Bronchial epithelial cell (primary cell): ENCODE data around the gene CELSR1. TPM values are rescaled to one million over a fixed set of nuclear protein-coding genes. Genes with fewer than 3 reads are reported as not detected.

ENCODE experiments used
- DNase-seq: peaks from one replicate; pipeline ENCODE4 v3.0.0-alpha.2; 2010; ENCODE audit warnings: low read depth
- FAIRE-seq: peaks from 2 replicates; lab custom pipeline; 2011; peaks lifted over from hg19 to GRCh38; lab: Jason Lieb, UNC
- H3K27me3 ChIP-seq: 2 replicates; pipeline ENCODE4 v1.5.1; 2011; ENCODE audit warnings: low read length; ENCODE audit not compliant: control insufficient read depth, insufficient read depth
- H3K36me3 ChIP-seq: 2 replicates; pipeline ENCODE4 v1.5.1; 2011; ENCODE audit warnings: low read length; ENCODE audit not compliant: control insufficient read depth, insufficient read depth
- H3K4me3 ChIP-seq: 2 replicates; pipeline ENCODE4 v1.5.1; 2011; ENCODE audit warnings: mild to moderate bottlenecking, low read depth, low read length, control low read depth
- CTCF ChIP-seq: IDR thresholded peaks from 2 replicates; pipeline ENCODE4 v1.5.1; 2011; ENCODE audit warnings: mild to moderate bottlenecking, moderate library complexity, low read length, control low read depth, inconsistent platforms; ENCODE audit not compliant: insufficient read depth, severe bottlenecking
- total RNA-seq: library from RNA; depleted of rRNA; stranded (reverse); fragments of >200 nt; gene quantifications from 2 replicates; pipeline ENCODE4 v1.2.1, GENCODE V29; 2014

The CELSR1 gene
- total RNA-seq, 1 donor from 2014 or later: 39.0 TPM

DNA sequence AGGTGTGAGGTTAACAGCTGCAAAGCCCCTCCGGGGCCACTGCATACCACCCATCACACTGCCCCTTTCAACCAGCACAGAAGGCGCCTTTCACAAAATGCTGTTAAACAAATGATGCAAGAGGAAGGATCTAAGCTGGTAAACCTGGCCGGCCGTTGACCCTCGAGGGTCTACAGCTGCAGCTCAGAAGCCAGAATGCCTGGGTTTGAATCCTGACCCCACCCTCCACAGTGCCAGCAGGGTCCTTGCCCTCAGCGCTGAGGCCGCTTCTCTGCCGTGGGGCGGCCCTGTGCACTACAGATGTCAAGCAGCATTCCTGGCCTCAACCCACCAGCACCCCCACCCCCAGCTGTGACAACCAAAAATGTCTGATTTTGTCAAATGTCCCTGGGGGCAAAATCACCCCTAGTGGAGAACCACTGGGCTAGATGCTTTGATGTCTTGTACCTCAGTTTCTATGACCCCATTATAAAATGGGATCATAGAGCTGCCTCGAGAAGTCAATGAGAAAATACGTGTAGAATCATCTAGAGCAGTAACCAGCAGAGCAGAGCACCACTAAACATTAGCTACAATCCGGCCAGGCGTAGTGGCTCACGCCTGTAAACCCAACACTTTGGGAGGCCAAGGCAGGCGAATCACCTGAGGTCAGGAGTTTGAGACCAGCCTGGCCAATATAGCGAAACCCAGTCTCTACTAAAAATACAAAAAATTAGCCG, 77.9 kb downstream of the CELSR1 start:
- Histone ChIP-seq H3K36me3 (peaks cover 40% of the 10 kb centered on the region), H3K4me3 (no peak overlapping the region), H3K27me3 (no peaks in the 10 kb centered on the region)
- TF ChIP-seq CTCF: no peak
- DNase-seq: no peak
- no peak for FAIRE-seq

GRCh38 chr22:46458525-46458924, 78.9 kb downstream of the CELSR1 start:
- no peaks in the 10 kb centered on the region for H3K27me3 ChIP-seq
- FAIRE-seq (no peak), DNase-seq (no peak)
- H3K36me3 ChIP-seq: peaks cover 31% of the 10 kb centered on the region
- no peak for TF ChIP-seq CTCF
- no peak overlapping the region for H3K4me3 ChIP-seq

- H3K27me3 ChIP-seq: no peaks in the 10 kb centered on the region
- no peak for TF ChIP-seq CTCF
- no peak overlapping the region for H3K4me3 ChIP-seq
- no peak for FAIRE-seq
- peak; percentile 33 for DNase-seq
- H3K36me3 ChIP-seq: peaks cover 29% of the 10 kb centered on the region
Observed at GRCh38 chr22:46457502-46458488, 79.6 kb downstream of the CELSR1 start.

DNA sequence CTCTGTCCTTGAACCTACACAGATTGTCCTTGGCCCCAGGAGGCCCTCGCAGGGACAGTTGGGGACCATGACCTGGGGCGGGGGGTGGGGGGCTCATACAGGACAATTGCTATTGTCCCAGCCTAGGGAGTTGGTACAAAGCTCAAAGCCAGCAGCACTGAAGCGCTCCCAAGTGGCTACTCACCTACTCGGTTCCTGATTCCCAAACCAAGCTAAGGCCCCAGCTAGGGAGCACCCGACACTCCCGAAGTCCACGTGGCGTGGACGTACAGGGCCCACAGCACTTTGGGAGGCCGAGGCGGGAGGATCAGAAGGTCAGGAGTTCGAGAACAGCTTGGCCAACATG, 80.6 kb downstream of the CELSR1 start:
- no peak overlapping the region for H3K4me3 ChIP-seq
- H3K27me3 ChIP-seq: no peaks in the 10 kb centered on the region
- H3K36me3 ChIP-seq: peaks cover 27% of the 10 kb centered on the region
- FAIRE-seq (no peak), DNase-seq (no peak)
- TF ChIP-seq CTCF: no peak

GRCh38 chr22:46455446-46455845, 82.0 kb downstream of the CELSR1 start:
- Histone ChIP-seq H3K36me3 (peaks cover 19% of the 10 kb centered on the region), H3K27me3 (no peaks in the 10 kb centered on the region), H3K4me3 (no peak overlapping the region)
- TF ChIP-seq CTCF: no peak
- DNase-seq (no peak), FAIRE-seq (no peak)
